ENCODE results near the gene SIK3. TPM values are rescaled to one million over a fixed set of nuclear protein-coding genes. Genes with fewer than 3 reads are reported as not detected.

SIK3 gene
- total RNA-seq, 1 experiment from 2014 or later = 34.4 TPM

GRCh38 chr11:116822575-116822974, 275.7 kb downstream of the SIK3 start:
- DNase-seq (ENCODE audit: low spot score) (no peak), ATAC-seq (no peak)
- POLR2A ChIA-PET = no interaction called here
- Mint-ChIP-seq H3K9me3 (no peaks in the 10 kb centered on the region), H3K36me3 (no peaks in the 10 kb centered on the region), H3K27me3 (ENCODE audit: low read depth) (no peaks in the 10 kb centered on the region), H3K27ac (no peak overlapping the region), H3K4me1 (no peaks in the 10 kb centered on the region), H3K4me3 (no peak overlapping the region)
- no peak for TF ChIP-seq HMGXB4 (CRISPR knock-in tag; IDR thresholded peaks at IDR 0.05)
- TF ChIP-seq ZBTB21 (CRISPR knock-in tag; IDR thresholded peaks at IDR 0.05; ENCODE audit: borderline replicate concordance) = no peak
- CTCF ChIA-PET = interaction anchor here (0.7 to 2.4 kb wide), 4 partner anchors 14 to 607 kb away, joined by 3 to 17 read pairs (median 10); partner anchors contain the start of gene APOA5

GRCh38 chr11:116821050-116821918, 276.9 kb downstream of the SIK3 start:
- Mint-ChIP-seq H3K36me3 (no peaks in the 10 kb centered on the region), H3K4me3 (no peak overlapping the region), H3K4me1 (no peaks in the 10 kb centered on the region), H3K27me3 (ENCODE audit: low read depth) (no peaks in the 10 kb centered on the region), H3K27ac (no peak overlapping the region), H3K9me3 (no peaks in the 10 kb centered on the region)
- ATAC-seq = no peak
- no peak for DNase-seq (ENCODE audit: low spot score)
- TF ChIP-seq PRRX2 (CRISPR knock-in tag; IDR thresholded peaks at IDR 0.05) (no peak), NFATC4 (CRISPR knock-in tag; IDR thresholded peaks at IDR 0.05) (no peak), FOXP1 (CRISPR knock-in tag; IDR thresholded peaks at IDR 0.05; ENCODE audit: borderline replicate concordance) (no peak), ZNF396 (CRISPR knock-in tag; IDR thresholded peaks at IDR 0.05; ENCODE audit: borderline replicate concordance) (no peak), IRF1 (CRISPR knock-in tag; IDR thresholded peaks at IDR 0.05) (no peak), NR3C1 (CRISPR knock-in tag; conservative IDR thresholded peaks at IDR 0.05; ENCODE audit: low read depth) (no peak)
- ChIA-PET CTCF (interaction anchor here (0.9 to 3.8 kb wide), 4 partner anchors 15 to 317 kb away, joined by 3 to 21 read pairs (median 12); partner anchors contain the start of gene APOA5), POLR2A (interaction anchor here (1.1 kb wide), 1 partner anchor 276 kb away, joined by 3 read pairs; no protein-coding TSS in a partner anchor)

GRCh38 chr11:116819049-116819448, 279.2 kb downstream of the SIK3 start:
- no peak overlapping the region for H3K4me3 Mint-ChIP-seq
- ATAC-seq = no peak
- CTCF ChIA-PET = interaction anchor here (1.1 to 3.8 kb wide), 3 partner anchors 17 to 87 kb away, joined by 3 to 21 read pairs (median 3); partner anchors contain the start of gene APOA5
- H3K27ac Mint-ChIP-seq = no peak overlapping the region
- H3K4me1 Mint-ChIP-seq = no peaks in the 10 kb centered on the region
- no peak for DNase-seq (ENCODE audit: low spot score)
- no peaks in the 10 kb centered on the region for H3K36me3 Mint-ChIP-seq
- H3K9me3 Mint-ChIP-seq = no peaks in the 10 kb centered on the region
- POLR2A ChIA-PET = no interaction called here
- no peaks in the 10 kb centered on the region for H3K27me3 Mint-ChIP-seq (ENCODE audit: low read depth)
- TF ChIP-seq ZSCAN18 (CRISPR knock-in tag; IDR thresholded peaks at IDR 0.05) (no peak), NFATC4 (CRISPR knock-in tag; IDR thresholded peaks at IDR 0.05) (no peak), ZNF138 (CRISPR knock-in tag; conservative IDR thresholded peaks at IDR 0.05) (no peak), RORB (CRISPR knock-in tag; IDR thresholded peaks at IDR 0.05) (no peak), AFF4 (CRISPR knock-in tag; IDR thresholded peaks at IDR 0.05; ENCODE audit: borderline replicate concordance) (no peak), MLX (CRISPR knock-in tag; IDR thresholded peaks at IDR 0.05) (no peak), ZBTB43 (CRISPR knock-in tag; IDR thresholded peaks at IDR 0.05) (no peak), IRF1 (CRISPR knock-in tag; IDR thresholded peaks at IDR 0.05) (no peak), AR (CRISPR knock-in tag; IDR thresholded peaks at IDR 0.05) (no peak)

Measured in WTC11 (cell line).